Right cardiac atrium (tissue), 5 donors: ENCODE results near the gene SLC13A3. TPM values are rescaled to one million over a fixed set of nuclear protein-coding genes. Genes with fewer than 3 reads are reported as not detected.

ENCODE experiments used
- ATAC-seq, 2 donors: fragments of 200-7000 bp; cut with Tn5 transposase; one replicate each; pipeline versions ENCODE4 v1.8.0 to v1.9.1; 2020; ENCODE audit warnings: moderate library complexity in 2 of 2, mild to moderate bottlenecking in 1 of 2
- DNase-seq, 3 donors: peaks; one replicate each; pipeline ENCODE4 v3.0.0-alpha.2; 2020
- H3K27ac ChIP-seq: one replicate; pipeline ENCODE4 v1.5.1; 2013; ENCODE audit warnings: mild to moderate bottlenecking, low read length, control low read depth, moderate library complexity
- H3K27me3 ChIP-seq: one replicate; pipeline ENCODE4 v1.6.1; 2013; ENCODE audit not compliant: control insufficient read depth, insufficient read depth
- H3K4me1 ChIP-seq: one replicate; pipeline ENCODE4 v1.6.1; 2013; ENCODE audit warnings: low read length; ENCODE audit not compliant: control insufficient read depth, insufficient read depth
- H3K4me3 ChIP-seq: one replicate; pipeline ENCODE4 v1.5.1; 2013; ENCODE audit warnings: low read length, control low read depth
- H3K9me3 ChIP-seq: one replicate; pipeline ENCODE4 v1.6.1; 2013; ENCODE audit warnings: low read length; ENCODE audit not compliant: control insufficient read depth
- WGBS: extraction: QIAGEN DNeasy Blood & Tissue Kit; methylation state at CpG from one replicate; pipeline ENCODE4 v1.1.7; 2013; 5-methylcytosine and 5-hydroxymethylcytosine counted together
- intact Hi-C, 4 donors: fragments of 100-400 bp; cut with DNase I; formaldehyde crosslinking; loops; one replicate each; pipeline versions ENCODE4 v1.11.0 to v1.14.0; 2022 to 2023
- polyA plus RNA-seq: library from polyadenylated mRNA; stranded (reverse); fragments of 200-250 nt; gene quantifications from one replicate; pipeline ENCODE4 v1.2.3, GENCODE V29; 2013
- total RNA-seq, 4 donors: library from RNA; stranded (reverse); fragmentation: NEBNext Ultra II Directional; extraction: Animal tissue kit (Norgen Biotek cat#: 25700); gene quantifications; one replicate each; pipeline ENCODE4 v1.2.1, GENCODE V29; 2021
- donor health status: healthy with polysubstance abuse.
- donor health status: DM: no; HTN: yes; CAD: no.
- donor health status: DM: no; HTN: no; CAD: no.
- donor health status: DM: no; HTN: yes; CAD: no; lungs with severe emphysema.
- donor health status: DM: yes; HTN: yes; CAD: no.

The SLC13A3 gene
- total and polyA plus RNA-seq, 5 donors: 0.35 to 1.5 (median 0.50) TPM

DNA sequence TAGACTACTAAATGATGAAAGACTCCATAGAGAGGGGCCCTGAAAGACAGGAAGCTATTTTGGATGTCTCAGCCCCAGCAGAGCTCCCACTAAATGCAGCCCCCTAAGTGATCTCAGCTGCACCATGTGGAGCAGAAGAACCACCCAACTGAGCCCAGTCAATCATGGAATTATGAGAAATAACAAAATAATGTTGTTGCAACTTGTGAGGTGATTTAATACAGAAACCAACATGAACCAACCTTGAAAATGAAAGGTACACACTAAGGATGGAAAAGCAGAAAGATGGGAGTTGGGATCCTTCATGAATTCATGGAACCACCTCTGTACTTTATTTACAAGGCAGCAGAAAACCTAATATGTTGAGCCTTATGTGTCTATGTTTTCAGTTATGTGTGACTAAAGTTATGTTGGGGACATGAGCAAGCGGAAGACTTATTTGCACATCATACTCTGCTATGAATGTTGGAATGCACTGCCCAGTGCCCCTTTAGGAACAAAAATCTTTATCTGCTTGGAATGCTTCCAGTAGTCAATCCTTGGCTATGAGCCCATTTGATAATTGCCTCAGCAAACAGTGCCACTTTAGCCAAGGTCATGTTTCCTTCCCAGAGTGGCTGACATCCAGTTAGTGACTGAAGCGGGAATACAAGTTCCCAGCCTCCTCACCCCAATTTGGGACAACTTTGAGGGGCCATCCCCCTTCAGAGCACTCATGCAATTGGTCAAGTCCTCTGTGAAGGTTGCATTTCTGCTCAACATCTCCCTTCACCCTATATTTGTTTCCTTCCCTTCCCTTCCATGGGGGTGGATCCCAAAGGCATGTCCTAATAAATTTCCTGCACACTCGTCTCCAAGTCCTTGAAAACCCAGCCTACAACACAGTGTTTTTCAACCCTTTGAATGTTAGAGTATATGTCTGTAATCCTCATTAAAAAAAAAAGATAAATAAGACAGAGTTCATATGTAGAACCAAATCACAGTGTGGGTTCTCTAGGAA, 19.6 kb upstream of the SLC13A3 start:
- WGBS: 52% methylated on average over 3 of the region's 3 CpGs
- H3K9me3 ChIP-seq: peaks cover 4% of the 10 kb centered on the region
- no peak for ATAC-seq
- intact Hi-C loops: loop anchor here in 1 of 4 donors (10.0 kb wide), 1 partner anchor 116 kb away; the partner anchor contains the start of gene OCSTAMP
- no peak overlapping the region for H3K4me3 ChIP-seq
- no peak for DNase-seq
- H3K27me3 ChIP-seq: no peaks in the 10 kb centered on the region
- H3K27ac ChIP-seq: no peak overlapping the region
- no peaks in the 10 kb centered on the region for H3K4me1 ChIP-seq

DNA sequence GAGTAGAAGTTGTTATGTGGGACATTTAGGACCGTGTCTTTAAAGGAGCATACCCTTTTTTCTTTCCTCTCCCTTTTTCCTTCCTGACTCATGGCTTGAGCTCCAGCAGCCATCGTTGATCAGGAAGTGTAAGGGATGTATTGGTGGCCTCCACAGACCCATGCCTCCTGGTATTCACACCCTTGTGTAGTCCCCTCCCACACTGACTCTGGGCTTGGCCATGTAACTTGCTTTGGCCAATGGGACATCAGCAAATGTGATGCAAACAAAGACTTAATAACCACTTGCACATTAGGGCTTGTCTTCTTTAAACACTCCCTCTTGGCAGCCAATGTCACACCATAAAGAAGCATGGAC, 18.9 kb upstream of the SLC13A3 start:
- DNase-seq (no peak), ATAC-seq (no peak)
- Histone ChIP-seq H3K4me1 (no peaks in the 10 kb centered on the region), H3K27ac (no peak overlapping the region), H3K27me3 (no peaks in the 10 kb centered on the region), H3K4me3 (no peak overlapping the region), H3K9me3 (peaks cover 4% of the 10 kb centered on the region)
- WGBS: 83% methylated on average over 2 of the region's 2 CpGs
- intact Hi-C loops: loop anchor here in 1 of 4 donors (10.0 kb wide), 1 partner anchor 115 kb away; the partner anchor contains the start of gene OCSTAMP

DNA sequence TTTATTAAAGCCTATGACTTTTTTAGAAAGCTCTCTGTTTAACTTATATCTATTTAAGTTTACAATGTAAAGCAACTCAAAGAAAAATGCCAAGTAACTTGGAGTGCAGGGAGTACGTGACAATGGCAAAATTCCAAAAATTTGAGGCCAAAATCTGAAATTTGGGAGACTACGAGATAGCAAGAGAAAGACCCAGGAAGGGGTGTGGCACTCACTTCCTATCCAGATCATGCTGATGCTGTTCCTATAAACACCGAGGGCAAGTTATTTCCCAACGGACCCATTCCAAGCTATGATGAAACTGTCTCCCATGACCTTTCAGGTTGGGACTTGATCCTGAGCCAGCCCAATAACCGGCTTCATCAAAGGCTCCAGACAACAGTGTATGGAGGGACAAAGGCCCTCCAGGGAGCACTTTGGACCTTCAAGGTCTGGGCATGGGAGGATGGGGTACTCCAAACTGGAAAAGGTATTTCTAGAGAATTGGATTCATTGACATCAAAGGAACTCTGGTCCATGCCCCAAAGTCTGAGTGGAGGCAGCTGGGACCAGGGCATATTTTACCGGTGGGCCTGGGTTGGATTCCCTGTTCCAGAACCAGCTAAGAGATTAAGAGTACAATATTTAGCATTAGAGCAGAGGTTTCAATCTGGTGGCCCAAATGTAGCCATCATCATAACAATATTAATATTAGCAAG, 15.7 kb upstream of the SLC13A3 start:
- intact Hi-C loops: no loop called here
- no peak for ATAC-seq
- 74% methylated on average over 6 of the region's 6 CpGs for WGBS
- no peak overlapping the region for H3K4me3 ChIP-seq
- H3K9me3 ChIP-seq: no peaks in the 10 kb centered on the region
- no peaks in the 10 kb centered on the region for H3K4me1 ChIP-seq
- H3K27ac ChIP-seq: no peak overlapping the region
- DNase-seq: no peak
- H3K27me3 ChIP-seq: no peaks in the 10 kb centered on the region

DNA sequence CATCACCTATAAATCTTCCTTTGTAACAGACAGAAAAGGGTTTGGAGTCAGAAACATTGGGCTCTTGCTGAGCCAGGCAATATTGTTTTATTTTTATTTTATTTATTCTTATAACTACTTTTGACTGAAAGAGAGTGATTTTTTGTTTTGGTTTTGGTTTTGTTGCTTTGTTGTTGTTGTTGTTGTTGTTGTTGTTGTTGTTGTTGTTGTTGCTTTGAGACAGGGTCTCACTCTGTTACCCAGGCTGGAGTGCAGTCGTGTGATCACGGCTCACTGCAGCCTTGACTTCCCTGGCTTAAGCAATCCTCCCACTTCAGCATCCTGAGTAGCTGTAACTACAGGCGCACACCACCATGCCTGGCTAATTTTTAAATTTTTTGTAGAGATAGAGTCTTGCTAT, 15.0 kb upstream of the SLC13A3 start:
- DNase-seq (no peak), ATAC-seq (no peak)
- H3K27ac ChIP-seq: no peak overlapping the region
- intact Hi-C loops: no loop called here
- 95% methylated on average over 3 of the region's 3 CpGs for WGBS
- no peaks in the 10 kb centered on the region for H3K9me3 ChIP-seq
- H3K27me3 ChIP-seq: no peaks in the 10 kb centered on the region
- no peaks in the 10 kb centered on the region for H3K4me1 ChIP-seq
- H3K4me3 ChIP-seq: no peak overlapping the region

DNA sequence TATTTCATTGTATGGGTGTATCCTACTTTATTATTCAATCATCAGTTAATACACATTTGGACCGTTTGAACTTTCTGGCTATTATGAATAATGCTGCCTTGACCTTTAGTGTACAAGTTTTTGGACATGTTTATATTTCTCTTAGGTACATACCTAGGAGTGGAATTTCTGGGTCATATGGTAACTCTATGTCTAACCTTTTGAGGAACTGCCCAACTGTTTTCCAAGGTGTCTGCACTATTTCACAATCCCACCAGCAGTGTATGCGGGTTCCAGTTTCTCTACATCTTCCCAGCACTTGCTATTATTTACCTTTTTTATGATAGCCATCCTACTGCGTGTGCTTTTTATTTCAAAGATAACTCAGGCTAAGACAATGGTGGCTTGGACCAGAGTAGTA, 14.3 kb upstream of the SLC13A3 start:
- no peak for ATAC-seq
- WGBS: 91% methylated on average over 3 of the region's 3 CpGs
- Histone ChIP-seq H3K27me3 (no peaks in the 10 kb centered on the region), H3K4me1 (no peaks in the 10 kb centered on the region), H3K27ac (no peak overlapping the region), H3K9me3 (no peaks in the 10 kb centered on the region), H3K4me3 (no peak overlapping the region)
- no peak for DNase-seq
- intact Hi-C loops: no loop called here

DNA sequence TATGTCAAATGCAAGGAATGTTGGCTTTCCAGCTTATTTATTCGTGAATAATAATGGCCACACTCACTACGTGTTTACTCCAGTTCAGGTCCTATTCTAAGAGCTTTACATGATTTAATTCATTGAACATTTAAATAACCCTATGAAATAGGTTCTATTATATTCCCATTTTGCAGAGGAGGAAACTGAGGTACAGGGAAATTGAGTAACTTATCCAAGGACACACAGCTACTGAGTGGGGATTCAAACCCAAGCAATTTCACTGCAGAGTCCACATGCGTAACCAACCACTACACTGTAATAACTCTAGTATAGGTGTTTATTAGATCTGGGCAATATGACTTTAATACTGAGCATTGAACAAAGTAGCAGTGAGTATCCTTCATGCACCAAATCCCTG, 12.3 kb upstream of the SLC13A3 start:
- whole genome bisulfite sequencing: 97% methylated on average over 3 of the region's 3 CpGs
- no peaks in the 10 kb centered on the region for H3K9me3 ChIP-seq
- H3K27me3 ChIP-seq: no peaks in the 10 kb centered on the region
- intact Hi-C loops: no loop called here
- ATAC-seq (no peak), DNase-seq (no peak)
- H3K4me1 ChIP-seq: no peaks in the 10 kb centered on the region
- H3K27ac ChIP-seq: no peak overlapping the region
- H3K4me3 ChIP-seq: no peak overlapping the region

DNA sequence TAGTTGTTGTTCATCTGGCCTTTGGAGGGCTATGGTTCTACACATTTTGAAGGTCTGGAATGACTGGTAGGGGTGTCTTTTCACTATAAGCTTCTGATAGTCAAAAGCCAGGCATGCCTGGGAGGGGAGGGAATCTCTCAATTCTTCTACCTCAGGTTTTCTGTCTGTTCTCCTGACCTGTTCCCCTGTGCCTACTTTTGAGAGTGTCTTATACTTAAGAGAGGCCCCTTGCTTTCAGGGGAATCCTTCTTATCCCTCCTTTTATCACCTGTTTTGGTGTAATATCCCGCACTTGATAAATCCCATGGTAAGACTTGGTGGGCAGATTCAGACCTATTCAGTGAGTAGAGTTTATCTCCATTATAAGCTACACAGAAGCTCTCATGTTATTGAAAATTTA, 10.4 kb upstream of the SLC13A3 start:
- H3K27ac ChIP-seq: no peak overlapping the region
- H3K9me3 ChIP-seq: no peaks in the 10 kb centered on the region
- no peaks in the 10 kb centered on the region for H3K27me3 ChIP-seq
- H3K4me1 ChIP-seq: no peaks in the 10 kb centered on the region
- 98% methylated on average over 1 of the region's 1 CpG for WGBS
- intact Hi-C loops: no loop called here
- DNase-seq (no peak), ATAC-seq (no peak)
- no peak overlapping the region for H3K4me3 ChIP-seq

DNA sequence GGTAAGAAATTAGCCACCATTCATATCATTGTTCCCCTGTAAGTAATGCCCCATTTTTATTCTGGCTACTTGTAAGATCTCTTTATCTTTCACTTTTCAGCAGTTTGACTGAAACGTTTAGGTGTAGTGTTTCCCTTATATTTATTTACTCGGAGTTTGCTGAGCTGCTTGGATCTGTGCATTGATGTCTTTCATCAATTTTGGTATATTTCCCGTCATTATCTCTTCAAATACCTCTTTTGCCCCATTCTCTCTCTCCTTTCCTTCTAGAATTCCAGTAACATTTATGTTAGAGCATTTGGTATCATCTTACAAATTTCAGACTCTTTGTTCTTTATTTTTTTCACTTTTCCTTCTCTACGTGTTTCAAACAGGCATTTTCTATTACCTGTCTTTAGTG, 9.2 kb upstream of the SLC13A3 start:
- Histone ChIP-seq H3K27me3 (no peaks in the 10 kb centered on the region), H3K27ac (no peak overlapping the region), H3K4me1 (no peaks in the 10 kb centered on the region), H3K4me3 (no peak overlapping the region), H3K9me3 (no peaks in the 10 kb centered on the region)
- WGBS: 89% methylated on average over 4 of the region's 4 CpGs
- intact Hi-C loops: no loop called here
- ATAC-seq: no peak
- DNase-seq: no peak

DNA sequence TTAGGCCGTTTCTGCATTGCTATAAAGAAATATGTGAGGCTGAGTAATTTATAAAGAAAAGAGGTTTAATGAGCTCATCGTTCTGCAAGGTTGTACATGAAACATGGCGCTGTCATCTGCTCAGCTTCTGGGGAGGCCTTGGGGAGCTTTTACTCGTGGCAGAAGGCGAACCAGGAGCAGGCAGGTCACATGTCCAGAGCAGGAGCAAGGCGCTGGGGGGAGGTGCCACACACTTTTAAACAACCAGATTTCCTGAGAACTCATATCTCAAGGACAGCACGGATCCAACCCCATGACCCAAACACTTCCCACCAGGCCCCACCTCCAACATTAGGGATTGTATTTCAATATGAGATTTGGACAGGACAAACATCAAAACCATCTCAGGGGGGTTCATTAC, 6.4 kb upstream of the SLC13A3 start:
- no peak overlapping the region for H3K4me3 ChIP-seq
- 78% methylated on average over 7 of the region's 7 CpGs for WGBS
- no peak overlapping the region for H3K27ac ChIP-seq
- ATAC-seq: no peak
- no peak for DNase-seq
- H3K27me3 ChIP-seq: no peaks in the 10 kb centered on the region
- H3K4me1 ChIP-seq: no peaks in the 10 kb centered on the region
- H3K9me3 ChIP-seq: no peaks in the 10 kb centered on the region
- intact Hi-C loops: no loop called here

DNA sequence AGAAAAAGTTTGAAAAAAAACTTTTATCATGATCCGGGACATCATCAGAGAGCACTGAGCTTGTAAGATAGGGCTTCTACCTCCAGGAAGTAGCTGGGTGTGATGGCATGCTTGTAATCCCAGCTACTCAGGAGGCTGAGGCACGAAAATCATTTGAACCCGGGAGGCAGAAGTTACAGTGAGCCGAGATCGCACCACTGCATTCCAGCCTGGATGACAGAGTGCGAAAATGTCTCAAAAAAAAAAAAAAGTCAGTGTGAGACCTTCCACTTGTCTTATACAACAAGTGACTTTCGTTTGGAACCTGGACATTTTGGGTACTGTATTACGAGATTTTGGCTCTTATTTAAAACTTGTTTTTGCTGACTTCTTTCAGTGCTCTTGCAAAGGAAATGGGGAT, 5.9 kb upstream of the SLC13A3 start:
- Histone ChIP-seq H3K4me1 (no peaks in the 10 kb centered on the region), H3K27me3 (no peaks in the 10 kb centered on the region), H3K27ac (no peak overlapping the region), H3K9me3 (no peaks in the 10 kb centered on the region), H3K4me3 (no peak overlapping the region)
- 90% methylated on average over 8 of the region's 8 CpGs for WGBS
- DNase-seq (no peak), ATAC-seq (no peak)
- intact Hi-C loops: no loop called here

DNA sequence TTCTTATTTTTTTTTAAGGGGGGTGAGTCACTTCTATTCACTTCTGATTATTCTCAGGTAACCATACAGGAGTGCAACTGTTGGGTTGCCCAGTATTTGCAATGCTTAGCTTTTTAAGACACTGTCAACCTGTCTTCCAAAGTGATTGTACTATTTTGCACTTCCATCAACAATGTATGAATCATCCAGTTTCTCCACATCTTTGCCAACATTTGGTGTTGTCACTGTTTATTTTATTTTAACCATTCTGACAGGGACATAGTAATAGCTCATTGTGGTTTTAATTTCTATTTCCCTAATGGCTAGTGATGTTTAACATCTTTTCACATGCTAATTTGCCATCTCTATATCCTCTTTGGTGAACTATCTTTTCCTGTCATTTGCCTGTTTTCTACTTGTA, 1.4 kb upstream of the SLC13A3 start:
- Histone ChIP-seq H3K9me3 (no peaks in the 10 kb centered on the region), H3K4me3 (no peak overlapping the region), H3K4me1 (no peaks in the 10 kb centered on the region), H3K27ac (no peak overlapping the region), H3K27me3 (no peaks in the 10 kb centered on the region)
- ATAC-seq (no peak), DNase-seq (no peak)
- intact Hi-C loops: no loop called here
